Colonic mucosa (tissue), 4 donors: ENCODE measurements around the gene NECAB3. TPM values are rescaled to one million over a fixed set of nuclear protein-coding genes. Genes with fewer than 3 reads are reported as not detected.

ENCODE experiments used
- DNase-seq: peaks from one replicate; pipeline ENCODE4 v3.0.0-alpha.2; 2020
- H3K27ac ChIP-seq: fragments of 200-600 bp; one replicate; pipeline ENCODE4 v1.8.0; 2021
- H3K27me3 ChIP-seq: fragments of 200-600 bp; one replicate; pipeline ENCODE4 v1.8.0; 2021
- H3K36me3 ChIP-seq: fragments of 200-600 bp; one replicate; pipeline ENCODE4 v1.8.0; 2021
- H3K4me1 ChIP-seq: fragments of 200-600 bp; one replicate; pipeline ENCODE4 v1.8.0; 2021; ENCODE audit warnings: mild to moderate bottlenecking
- H3K4me3 ChIP-seq: fragments of 200-600 bp; one replicate; pipeline ENCODE4 v1.8.0; 2021
- H3K9ac ChIP-seq, 2 donors: one replicate each; pipeline ENCODE4 v1.7.0; 2013; ENCODE audit warnings: control low read depth in 2 of 2, low read depth in 2 of 2, low read length in 2 of 2
- H3K9me3 ChIP-seq: fragments of 200-600 bp; one replicate; pipeline ENCODE4 v1.8.0; 2021
- CTCF ChIP-seq: fragments of 200-600 bp; IDR thresholded peaks from one replicate; pipeline ENCODE4 v1.8.0; 2022; ENCODE audit warnings: antibody characterized with exemption, mild to moderate bottlenecking
- intact Hi-C: fragments of 100-400 bp; cut with DNase I; formaldehyde crosslinking; loops from one replicate; pipeline ENCODE4 v1.14.1; 2022
- total RNA-seq, 2 donors: library from RNA; stranded (reverse); fragmentation: NEBNext Ultra II Directional in 1 of 2; extraction: Animal tissue kit (Norgen Biotek cat#: 25700) in 1 of 2; gene quantifications; one replicate each; pipeline ENCODE4 v1.2.1, GENCODE V29; 2021
- donor health status: healthy.
- donor health status: DM: no; HTN: no; CAD: no.
- donor health status: DM: no; HTN: no; CAD: no.

The NECAB3 gene
- total RNA-seq, 2 donors from 2014 or later = 30.3 to 61.3 TPM

GRCh38 chr20:33693741-33694638 lies 19.8 kb upstream of the NECAB3 start:
- Histone ChIP-seq H3K4me3 (no peak overlapping the region), H3K9ac (no peak overlapping the region), H3K27me3 (no peaks in the 10 kb centered on the region), H3K9me3 (no peaks in the 10 kb centered on the region), H3K4me1 (no peaks in the 10 kb centered on the region), H3K36me3 (no peaks in the 10 kb centered on the region), H3K27ac (no peak overlapping the region)
- DNase-seq = peak; percentile 41
- TF ChIP-seq CTCF = no peak
- intact Hi-C loops = no loop called here

- Histone ChIP-seq H3K27ac (no peak overlapping the region), H3K27me3 (no peaks in the 10 kb centered on the region), H3K36me3 (no peaks in the 10 kb centered on the region), H3K4me1 (no peaks in the 10 kb centered on the region), H3K9ac (no peak overlapping the region), H3K4me3 (no peak overlapping the region), H3K9me3 (no peaks in the 10 kb centered on the region)
- no peak for DNase-seq
- intact Hi-C loops = no loop called here
- no peak for TF ChIP-seq CTCF
Measured at GRCh38 chr20:33693289-33693688, 19.1 kb upstream of the NECAB3 start.

- no peak for TF ChIP-seq CTCF
- intact Hi-C loops = no loop called here
- H3K27ac ChIP-seq = no peak overlapping the region
- no peak overlapping the region for H3K4me3 ChIP-seq
- no peaks in the 10 kb centered on the region for H3K9me3 ChIP-seq
- H3K36me3 ChIP-seq = no peaks in the 10 kb centered on the region
- no peaks in the 10 kb centered on the region for H3K27me3 ChIP-seq
- H3K4me1 ChIP-seq = peaks cover 10% of the 10 kb centered on the region
- no peak for DNase-seq
- no peak overlapping the region for H3K9ac ChIP-seq
Measured at GRCh38 chr20:33689973-33690372, 15.7 kb upstream of the NECAB3 start.

- intact Hi-C loops = no loop called here
- H3K36me3 ChIP-seq = no peaks in the 10 kb centered on the region
- DNase-seq = no peak
- no peak for TF ChIP-seq CTCF
- no peak overlapping the region for H3K4me3 ChIP-seq
- H3K9ac ChIP-seq = no peak overlapping the region
- peaks cover 13% of the 10 kb centered on the region for H3K4me1 ChIP-seq
- H3K27ac ChIP-seq = no peak overlapping the region
- no peaks in the 10 kb centered on the region for H3K9me3 ChIP-seq
- H3K27me3 ChIP-seq = no peaks in the 10 kb centered on the region
Measured at GRCh38 chr20:33689493-33689892, 15.3 kb upstream of the NECAB3 start.

- intact Hi-C loops = no loop called here
- Histone ChIP-seq H3K4me1 (peaks cover 13% of the 10 kb centered on the region), H3K27me3 (no peaks in the 10 kb centered on the region), H3K9me3 (no peaks in the 10 kb centered on the region), H3K36me3 (no peaks in the 10 kb centered on the region), H3K4me3 (no peak overlapping the region), H3K27ac (no peak overlapping the region), H3K9ac (no peak overlapping the region)
- TF ChIP-seq CTCF = no peak
- no peak for DNase-seq
Measured at GRCh38 chr20:33688938-33689424, 14.8 kb upstream of the NECAB3 start.
